ENCODE data around the gene PPP1R9A.
A peak's percentile ranks its signal among the peaks of the same experiment; 100 is the strongest.

The PPP1R9A gene

DNA sequence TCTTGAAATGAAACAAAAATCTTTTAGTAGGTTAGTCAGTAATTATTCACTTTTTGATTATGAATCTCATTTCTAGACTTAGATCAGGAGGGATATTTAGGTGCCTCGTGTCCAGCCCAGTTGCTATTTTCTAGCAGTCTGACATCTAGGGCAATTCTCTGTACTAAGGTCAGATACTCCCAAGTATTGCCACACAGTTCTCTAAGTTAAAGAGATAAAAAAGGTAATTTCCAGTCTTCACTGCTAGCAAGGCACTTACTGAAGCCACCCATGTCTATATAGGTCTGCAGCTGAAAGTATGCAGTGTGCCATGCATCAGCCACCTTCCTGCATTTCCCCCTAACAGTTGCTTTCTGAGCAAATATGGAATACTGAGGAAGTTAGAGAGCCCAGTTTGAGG lies 333.5 kb downstream of the PPP1R9A start:
- peaks cover 0 to 5% (median 0%) of the 10 kb centered on the region in 5 donors for H3K4me1 ChIP-seq (ENCODE audit: control insufficient read depth in 5 of 5, insufficient read depth in 5 of 5, low read length in 5 of 5)

DNA sequence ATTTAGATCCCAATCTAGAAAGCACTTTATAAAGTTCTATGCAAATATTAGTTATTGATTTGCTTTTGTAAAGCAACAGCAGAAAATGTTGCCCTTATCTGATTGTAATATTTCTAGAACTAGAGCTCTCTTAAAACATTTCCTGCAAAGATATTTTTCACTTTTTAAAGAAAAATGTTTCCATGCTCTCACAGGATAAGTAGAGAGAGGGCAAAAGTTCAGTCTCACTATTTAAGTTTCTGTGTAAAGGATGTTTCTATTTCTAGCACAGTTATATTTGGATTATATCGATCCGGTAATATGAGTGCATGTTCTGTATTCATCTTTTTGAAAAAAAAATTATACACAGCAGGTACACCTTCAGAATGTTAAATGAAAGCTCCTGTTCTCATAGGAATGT lies 334.9 kb downstream of the PPP1R9A start:
- Histone ChIP-seq H3K36me3 (ENCODE audit: control insufficient read depth in 5 of 5, insufficient read depth in 5 of 5, low read length in 5 of 5) (no peaks in the 10 kb centered on the region), H3K4me1 (ENCODE audit: control insufficient read depth in 5 of 5, insufficient read depth in 5 of 5, low read length in 5 of 5) (peaks cover 0 to 12% (median 5%) of the 10 kb centered on the region in 5 donors), H3K27me3 (ENCODE audit: control insufficient read depth in 5 of 5, insufficient read depth in 4 of 5, low read length in 5 of 5) (no peaks in the 10 kb centered on the region), H3K27ac (ENCODE audit: low read depth, low read length) (no peak overlapping the region), H3K9me3 (ENCODE audit: control insufficient read depth in 5 of 5, low read length in 5 of 5) (no peaks in the 10 kb centered on the region), H3K4me3 (ENCODE audit: low read depth in 1 of 5, low read length in 5 of 5) (no peak overlapping the region), H3K9ac (ENCODE audit: low read length in 5 of 5) (no peak overlapping the region)

More for the DNA sequence above, 333.5 kb downstream of the PPP1R9A start:
- Histone ChIP-seq H3K27ac (ENCODE audit: low read depth, low read length) (no peak overlapping the region), H3K27me3 (ENCODE audit: control insufficient read depth in 5 of 5, insufficient read depth in 4 of 5, low read length in 5 of 5) (no peaks in the 10 kb centered on the region), H3K4me3 (ENCODE audit: low read depth in 1 of 5, low read length in 5 of 5) (no peak overlapping the region), H3K9me3 (ENCODE audit: control insufficient read depth in 5 of 5, low read length in 5 of 5) (no peaks in the 10 kb centered on the region), H3K36me3 (ENCODE audit: control insufficient read depth in 5 of 5, insufficient read depth in 5 of 5, low read length in 5 of 5) (no peaks in the 10 kb centered on the region), H3K9ac (ENCODE audit: low read length in 5 of 5) (peak overlapping the region in 1 of 5 donors; percentile 49)

DNA sequence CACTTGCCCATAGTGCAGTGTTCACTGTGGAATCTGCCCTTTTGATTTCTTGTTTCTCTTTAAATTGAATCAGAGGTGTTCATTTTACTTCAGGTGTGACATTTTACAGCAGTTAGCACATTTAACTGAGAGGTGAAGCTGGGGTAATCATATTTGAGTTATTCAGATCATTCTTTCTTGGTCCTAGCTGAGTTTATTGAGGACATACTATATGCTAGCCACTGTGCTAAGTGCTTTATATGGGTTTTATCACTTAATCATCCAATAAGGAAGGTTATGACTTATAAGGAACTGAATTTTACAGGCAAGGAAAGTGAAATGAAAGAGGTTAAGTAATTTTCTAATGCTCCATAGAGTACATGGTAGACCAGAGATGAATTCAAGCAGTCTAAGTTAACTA lies 337.2 kb downstream of the PPP1R9A start:
- H3K27ac ChIP-seq (ENCODE audit: low read depth, low read length): no peak overlapping the region
- H3K4me1 ChIP-seq (ENCODE audit: control insufficient read depth in 5 of 5, insufficient read depth in 5 of 5, low read length in 5 of 5): peaks cover 0 to 12% (median 5%) of the 10 kb centered on the region in 5 donors
- H3K4me3 ChIP-seq (ENCODE audit: low read depth in 1 of 5, low read length in 5 of 5): no peak overlapping the region
- H3K9me3 ChIP-seq (ENCODE audit: control insufficient read depth in 5 of 5, low read length in 5 of 5): no peaks in the 10 kb centered on the region
- no peaks in the 10 kb centered on the region for H3K36me3 ChIP-seq (ENCODE audit: control insufficient read depth in 5 of 5, insufficient read depth in 5 of 5, low read length in 5 of 5)
- no peaks in the 10 kb centered on the region for H3K27me3 ChIP-seq (ENCODE audit: control insufficient read depth in 5 of 5, insufficient read depth in 4 of 5, low read length in 5 of 5)
- no peak overlapping the region for H3K9ac ChIP-seq (ENCODE audit: low read length in 5 of 5)

DNA sequence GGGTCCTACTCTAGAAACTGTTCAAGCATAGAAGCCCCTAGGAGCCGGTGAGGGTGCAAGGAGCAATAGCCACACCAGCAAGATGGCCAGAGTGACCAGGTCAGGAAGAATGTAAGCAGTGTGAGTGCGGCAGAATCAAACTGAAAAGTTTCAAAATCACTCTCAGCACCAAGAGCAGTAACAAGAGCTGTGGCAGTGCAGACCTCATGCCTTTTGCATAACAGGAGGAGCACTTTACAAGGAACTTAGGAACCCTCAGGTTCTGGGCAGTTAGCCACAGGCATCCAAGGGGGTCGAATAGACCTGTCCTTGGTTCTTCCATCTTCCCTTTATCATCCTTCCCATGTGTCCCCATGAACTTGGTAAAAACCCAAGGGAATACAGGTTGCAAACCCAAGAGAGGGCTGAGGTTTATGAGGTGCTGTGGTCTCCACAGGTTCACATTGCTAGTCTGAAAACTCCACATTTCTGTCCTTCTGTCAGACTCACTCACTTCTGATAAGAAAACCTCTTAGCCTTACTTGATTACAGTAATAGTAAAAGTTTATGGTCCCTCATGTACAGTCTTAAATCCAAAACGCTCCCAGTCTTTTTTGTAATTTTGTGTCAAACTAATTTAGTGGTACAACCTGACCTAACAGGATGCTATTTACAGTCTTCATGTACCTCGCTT lies 338.6 kb downstream of the PPP1R9A start:
- Histone ChIP-seq H3K9me3 (ENCODE audit: control insufficient read depth in 5 of 5, low read length in 5 of 5) (no peaks in the 10 kb centered on the region), H3K36me3 (ENCODE audit: control insufficient read depth in 5 of 5, insufficient read depth in 5 of 5, low read length in 5 of 5) (no peaks in the 10 kb centered on the region), H3K4me1 (ENCODE audit: control insufficient read depth in 5 of 5, insufficient read depth in 5 of 5, low read length in 5 of 5) (peaks cover 0 to 9% (median 5%) of the 10 kb centered on the region in 5 donors), H3K27me3 (ENCODE audit: control insufficient read depth in 5 of 5, insufficient read depth in 4 of 5, low read length in 5 of 5) (no peaks in the 10 kb centered on the region), H3K27ac (ENCODE audit: low read depth, low read length) (no peak overlapping the region), H3K4me3 (ENCODE audit: low read depth in 1 of 5, low read length in 5 of 5) (no peak overlapping the region), H3K9ac (ENCODE audit: low read length in 5 of 5) (no peak overlapping the region)

DNA sequence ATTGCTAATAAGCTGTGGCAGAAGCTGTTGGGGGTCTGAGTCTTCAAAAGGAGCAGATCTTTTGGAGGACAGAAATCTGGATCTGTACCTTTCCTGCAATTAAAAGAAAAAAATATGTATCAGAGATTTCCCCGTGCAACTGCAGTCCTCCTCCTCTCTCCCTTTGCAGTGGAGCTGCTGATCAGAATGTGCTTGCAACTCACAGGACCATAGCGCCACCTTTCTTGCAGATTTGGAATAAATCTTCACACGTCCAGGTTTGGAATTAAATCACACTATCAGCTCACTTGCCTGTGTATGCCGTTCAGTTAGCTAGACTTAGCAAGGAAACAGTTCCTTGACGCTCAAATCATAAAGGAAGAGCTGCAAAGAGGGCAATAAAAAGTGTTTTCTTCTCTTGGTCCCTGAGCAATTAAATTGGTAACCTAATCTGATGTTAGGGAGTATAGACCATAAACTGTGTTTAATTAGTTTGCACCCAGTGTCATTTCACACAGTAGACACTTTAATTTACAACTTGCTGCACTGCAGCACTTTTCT lies 339.5 kb downstream of the PPP1R9A start:
- H3K27me3 ChIP-seq (ENCODE audit: control insufficient read depth in 5 of 5, insufficient read depth in 4 of 5, low read length in 5 of 5): no peaks in the 10 kb centered on the region
- no peak overlapping the region for H3K9ac ChIP-seq (ENCODE audit: low read length in 5 of 5)
- peaks cover 0 to 7% (median 5%) of the 10 kb centered on the region in 5 donors for H3K4me1 ChIP-seq (ENCODE audit: control insufficient read depth in 5 of 5, insufficient read depth in 5 of 5, low read length in 5 of 5)
- H3K9me3 ChIP-seq (ENCODE audit: control insufficient read depth in 5 of 5, low read length in 5 of 5): no peaks in the 10 kb centered on the region
- H3K27ac ChIP-seq (ENCODE audit: low read depth, low read length): no peak overlapping the region
- H3K4me3 ChIP-seq (ENCODE audit: low read depth in 1 of 5, low read length in 5 of 5): peak overlapping the region in 4 of 5 donors; percentile 26 to 55 (median 34)
- H3K36me3 ChIP-seq (ENCODE audit: control insufficient read depth in 5 of 5, insufficient read depth in 5 of 5, low read length in 5 of 5): no peaks in the 10 kb centered on the region

DNA sequence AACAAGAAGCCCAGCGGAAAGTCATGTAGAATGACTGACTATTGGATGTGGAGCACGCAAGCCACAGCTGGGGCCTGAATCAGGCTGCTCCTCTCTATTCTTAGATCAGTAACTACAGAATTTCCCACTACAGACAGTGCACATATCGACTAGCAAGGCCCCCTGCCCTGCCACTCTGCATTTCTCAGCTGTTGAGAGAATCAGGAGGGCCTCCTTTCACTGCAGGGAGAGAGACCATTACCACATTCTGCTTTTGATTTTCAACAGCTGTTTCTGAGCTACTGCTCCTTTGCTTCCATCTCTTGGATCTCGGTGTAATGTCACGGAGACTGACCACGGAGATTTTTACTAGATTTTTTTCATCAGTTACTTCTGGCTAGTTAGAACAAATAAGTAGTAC lies 343.2 kb downstream of the PPP1R9A start:
- Histone ChIP-seq H3K4me1 (ENCODE audit: control insufficient read depth in 5 of 5, insufficient read depth in 5 of 5, low read length in 5 of 5) (peaks cover 0 to 7% (median 5%) of the 10 kb centered on the region in 5 donors), H3K27ac (ENCODE audit: low read depth, low read length) (no peak overlapping the region), H3K9me3 (ENCODE audit: control insufficient read depth in 5 of 5, low read length in 5 of 5) (no peaks in the 10 kb centered on the region), H3K36me3 (ENCODE audit: control insufficient read depth in 5 of 5, insufficient read depth in 5 of 5, low read length in 5 of 5) (peaks cover 0 to 5% (median 0%) of the 10 kb centered on the region in 5 donors), H3K4me3 (ENCODE audit: low read depth in 1 of 5, low read length in 5 of 5) (no peak overlapping the region), H3K9ac (ENCODE audit: low read length in 5 of 5) (no peak overlapping the region), H3K27me3 (ENCODE audit: control insufficient read depth in 5 of 5, insufficient read depth in 4 of 5, low read length in 5 of 5) (no peaks in the 10 kb centered on the region)

GRCh38 chr7:95251966-95252365 lies 344.6 kb downstream of the PPP1R9A start:
- no peaks in the 10 kb centered on the region for H3K27me3 ChIP-seq (ENCODE audit: control insufficient read depth in 5 of 5, insufficient read depth in 4 of 5, low read length in 5 of 5)
- no peaks in the 10 kb centered on the region for H3K9me3 ChIP-seq (ENCODE audit: control insufficient read depth in 5 of 5, low read length in 5 of 5)
- H3K36me3 ChIP-seq (ENCODE audit: control insufficient read depth in 5 of 5, insufficient read depth in 5 of 5, low read length in 5 of 5): peaks cover 0 to 5% (median 0%) of the 10 kb centered on the region in 5 donors
- no peak overlapping the region for H3K9ac ChIP-seq (ENCODE audit: low read length in 5 of 5)
- H3K4me1 ChIP-seq (ENCODE audit: control insufficient read depth in 5 of 5, insufficient read depth in 5 of 5, low read length in 5 of 5): peaks cover 0 to 3% (median 0%) of the 10 kb centered on the region in 5 donors
- H3K4me3 ChIP-seq (ENCODE audit: low read depth in 1 of 5, low read length in 5 of 5): no peak overlapping the region
- H3K27ac ChIP-seq (ENCODE audit: low read depth, low read length): no peak overlapping the region

- Histone ChIP-seq H3K9ac (ENCODE audit: low read length in 5 of 5) (no peak overlapping the region), H3K27ac (ENCODE audit: low read depth, low read length) (no peak overlapping the region), H3K9me3 (ENCODE audit: control insufficient read depth in 5 of 5, low read length in 5 of 5) (no peaks in the 10 kb centered on the region)
Measured at GRCh38 chr7:95253986-95254385, 346.6 kb downstream of the PPP1R9A start.

GRCh38 chr7:95255691-95256090 lies 348.3 kb downstream of the PPP1R9A start:
- no peak overlapping the region for H3K9ac ChIP-seq (ENCODE audit: low read length in 5 of 5)
- no peaks in the 10 kb centered on the region for H3K4me1 ChIP-seq (ENCODE audit: control insufficient read depth in 5 of 5, insufficient read depth in 5 of 5, low read length in 5 of 5)
- no peak overlapping the region for H3K27ac ChIP-seq (ENCODE audit: low read depth, low read length)
- peaks cover 0 to 5% (median 0%) of the 10 kb centered on the region in 5 donors for H3K36me3 ChIP-seq (ENCODE audit: control insufficient read depth in 5 of 5, insufficient read depth in 5 of 5, low read length in 5 of 5)
- H3K9me3 ChIP-seq (ENCODE audit: control insufficient read depth in 5 of 5, low read length in 5 of 5): no peaks in the 10 kb centered on the region
- H3K27me3 ChIP-seq (ENCODE audit: control insufficient read depth in 5 of 5, insufficient read depth in 4 of 5, low read length in 5 of 5): no peaks in the 10 kb centered on the region
- H3K4me3 ChIP-seq (ENCODE audit: low read depth in 1 of 5, low read length in 5 of 5): no peak overlapping the region

More at GRCh38 chr7:95253986-95254385, 346.6 kb downstream of the PPP1R9A start:
- peaks cover 0 to 5% (median 0%) of the 10 kb centered on the region in 5 donors for H3K36me3 ChIP-seq (ENCODE audit: control insufficient read depth in 5 of 5, insufficient read depth in 5 of 5, low read length in 5 of 5)
- H3K4me3 ChIP-seq (ENCODE audit: low read depth in 1 of 5, low read length in 5 of 5): no peak overlapping the region
- H3K4me1 ChIP-seq (ENCODE audit: control insufficient read depth in 5 of 5, insufficient read depth in 5 of 5, low read length in 5 of 5): no peaks in the 10 kb centered on the region
- no peaks in the 10 kb centered on the region for H3K27me3 ChIP-seq (ENCODE audit: control insufficient read depth in 5 of 5, insufficient read depth in 4 of 5, low read length in 5 of 5)

GRCh38 chr7:95261895-95262415 lies 354.6 kb downstream of the PPP1R9A start:
- Histone ChIP-seq H3K4me3 (ENCODE audit: low read depth in 1 of 5, low read length in 5 of 5) (no peak overlapping the region), H3K27me3 (ENCODE audit: control insufficient read depth in 5 of 5, insufficient read depth in 4 of 5, low read length in 5 of 5) (no peaks in the 10 kb centered on the region), H3K9me3 (ENCODE audit: control insufficient read depth in 5 of 5, low read length in 5 of 5) (no peaks in the 10 kb centered on the region), H3K4me1 (ENCODE audit: control insufficient read depth in 5 of 5, insufficient read depth in 5 of 5, low read length in 5 of 5) (no peaks in the 10 kb centered on the region), H3K9ac (ENCODE audit: low read length in 5 of 5) (no peak overlapping the region), H3K36me3 (ENCODE audit: control insufficient read depth in 5 of 5, insufficient read depth in 5 of 5, low read length in 5 of 5) (no peaks in the 10 kb centered on the region), H3K27ac (ENCODE audit: low read depth, low read length) (no peak overlapping the region)

Data from subcutaneous abdominal adipose tissue (tissue), 5 donors.